CD4-positive, alpha-beta T cell treated with Interleukin-17A for 1 hour (primary cell): Measurements from ENCODE around the gene NPPA.

Experiments used
- DNase-seq: peaks from one replicate; pipeline ENCODE4 v3.0.0-alpha.2; 2020

Gene NPPA

GRCh38 chr1:11873395-11874257 lies 26.0 kb upstream of the NPPA start:
- no peak for DNase-seq

GRCh38 chr1:11872545-11872944 lies 25.0 kb upstream of the NPPA start:
- DNase-seq, result no peak

- DNase-seq, result no peak
Observed at GRCh38 chr1:11869650-11870207, 22.1 kb upstream of the NPPA start.

GRCh38 chr1:11869104-11869503 lies 21.5 kb upstream of the NPPA start:
- no peak for DNase-seq

- DNase-seq, result no peak
Observed at GRCh38 chr1:11868331-11868980, 20.9 kb upstream of the NPPA start.

- DNase-seq, result no peak
Observed at GRCh38 chr1:11862890-11863289, 15.3 kb upstream of the NPPA start.

GRCh38 chr1:11860587-11860986 lies 13.0 kb upstream of the NPPA start:
- DNase-seq, result no peak

GRCh38 chr1:11860083-11860482 lies 12.5 kb upstream of the NPPA start:
- no peak for DNase-seq

GRCh38 chr1:11858968-11859871 lies 11.6 kb upstream of the NPPA start:
- peak; percentile 58 for DNase-seq

GRCh38 chr1:11858613-11858967 lies 11.0 kb upstream of the NPPA start, which contains the start of gene NPPB:
TSS of gene NPPB (minus strand) at chr1:11858945. CDS start at chr1:11858833, 112 bp downstream.
- no peak for DNase-seq

GRCh38 chr1:11858158-11858557 lies 10.6 kb upstream of the NPPA start:
- no peak for DNase-seq

- DNase-seq, result no peak
Observed at GRCh38 chr1:11857164-11857851, 9.7 kb upstream of the NPPA start.

- DNase-seq, result no peak
Observed at GRCh38 chr1:11856698-11857097, 9.1 kb upstream of the NPPA start.

GRCh38 chr1:11855430-11855829 lies 7.8 kb upstream of the NPPA start:
- no peak for DNase-seq

- DNase-seq, result no peak
Observed at GRCh38 chr1:11854519-11854918, 6.9 kb upstream of the NPPA start.

GRCh38 chr1:11851180-11851579 lies 3.6 kb upstream of the NPPA start:
- DNase-seq, result no peak

- no peak for DNase-seq
Observed at GRCh38 chr1:11850156-11850555, 2.6 kb upstream of the NPPA start.

- no peak for DNase-seq
Observed at GRCh38 chr1:11848373-11848700, 754 bp upstream of the NPPA start.

- peak; percentile 15 for DNase-seq
Observed at GRCh38 chr1:11845641-11846335, 1.8 kb downstream of the NPPA start.

GRCh38 chr1:11842154-11843041 lies 5.2 kb downstream of the NPPA start:
- no peak for DNase-seq
